ENCODE results near the gene CTIF. TPM values are rescaled to one million over a fixed set of nuclear protein-coding genes. Genes with fewer than 3 reads are reported as not detected.

CTIF gene
- total and polyA plus RNA-seq, 2 experiments from 2014 or later = 8.6 to 14.4 TPM

GRCh38 chr18:48622911-48623431 lies 84.1 kb downstream of the CTIF start (continued):
- no peak for TF ChIP-seq ZNF462 (CRISPR knock-in tag; IDR thresholded peaks at IDR 0.05)

- no peak overlapping the region for H3K27ac Mint-ChIP-seq
- H3K27ac ChIP-seq (ENCODE audit: low read depth) = peak overlapping the region; percentile 22; the same call in 1 of the 2 replicates
- no peak for ATAC-seq
These were observed 84.8 kb downstream of the CTIF start for GRCh38 chr18:48623468-48624235.

More at GRCh38 chr18:48623468-48624235, 84.8 kb downstream of the CTIF start:
- Mint-ChIP-seq H3K9me3 (no peaks in the 10 kb centered on the region; the same call in 2 of the 3 replicates), H3K4me1 (peaks cover 44% of the 10 kb centered on the region), H3K36me3 (ENCODE audit: low read depth) (no peaks in the 10 kb centered on the region), H3K4me3 (no peak overlapping the region), H3K27me3 (ENCODE audit: insufficient read depth, low read depth, poor library complexity) (peaks cover 14% of the 10 kb centered on the region)
- H3K79me2 ChIP-seq (replicated peaks; ENCODE audit: insufficient read depth) = no peaks in the 10 kb centered on the region
- H3K9me2 ChIP-seq (ENCODE audit: insufficient read depth) = no peaks in the 10 kb centered on the region
- H3K4me1 ChIP-seq (ENCODE audit: insufficient read depth) = peaks cover 13% of the 10 kb centered on the region; the same call in 1 of the 2 replicates
- no peaks in the 10 kb centered on the region for H3K36me3 ChIP-seq (ENCODE audit: insufficient read depth)
- no peaks in the 10 kb centered on the region for H3F3A ChIP-seq (replicated peaks; ENCODE audit: low read depth)
- TF ChIP-seq ZNF462 (CRISPR knock-in tag; IDR thresholded peaks at IDR 0.05) = no peak
- no peak for TF ChIP-seq ETS1 (IDR thresholded peaks at IDR 0.05)
- no peak for TF ChIP-seq NANOG (IDR thresholded peaks at IDR 0.05; ENCODE audit: borderline replicate concordance)
- no peak for TF ChIP-seq EZH2phosphoT487 (IDR thresholded peaks at IDR 0.05; ENCODE audit: unreplicated experiment)
- TF ChIP-seq EZH2 (IDR thresholded peaks at IDR 0.05; ENCODE audit: low read depth, unreplicated experiment) = no peak
- TF ChIP-seq ZNF331 (CRISPR knock-in tag; IDR thresholded peaks at IDR 0.05; ENCODE audit: low read depth) = no peak
- TF ChIP-seq STAT1 (IDR thresholded peaks at IDR 0.05; ENCODE audit: unreplicated experiment) = no peak
- H3K4me3 ChIP-seq = no peak overlapping the region
- no peaks in the 10 kb centered on the region for H3K27me3 ChIP-seq (ENCODE audit: insufficient read depth)
- H4K20me1 ChIP-seq (replicated peaks; ENCODE audit: insufficient read depth) = no peaks in the 10 kb centered on the region
- H2AFZ ChIP-seq = no peak overlapping the region
- peak overlapping the region; percentile 31 for H3K4me2 ChIP-seq
- DNase-seq (ENCODE audit: low spot score) = no peak
